BLaER1 treated with 17β-estradiol and CSF1 and Interleukin-3, amounts not matched to agents 10 nM and 100 nM (cell line): ENCODE results near the gene DOCK4.

Experiments
- H3K27ac ChIP-seq, 11 experiments: shearing (Covaris generic); formaldehyde crosslinking; 2 replicates each; pipeline ENCODE4 v1.8.1; 2022
- H3K27me3 ChIP-seq, 11 experiments: shearing (Covaris generic); formaldehyde crosslinking; 2 replicates each; pipeline ENCODE4 v1.8.1; 2022
- H3K36me3 ChIP-seq, 11 experiments: shearing (Covaris generic); formaldehyde crosslinking; 2 replicates each; pipeline ENCODE4 v1.8.1; 2022
- H3K4me1 ChIP-seq, 10 experiments: shearing (Covaris generic); formaldehyde crosslinking; 2 replicates each; pipeline ENCODE4 v1.8.1; 2022
- H3K4me2 ChIP-seq, 11 experiments: shearing (Covaris generic); formaldehyde crosslinking; 2 replicates each; pipeline ENCODE4 v1.8.1; 2022
- H3K4me3 ChIP-seq, 10 experiments: shearing (Covaris generic); formaldehyde crosslinking; 2 replicates each; pipeline ENCODE4 v1.8.1; 2022
- H3K9ac ChIP-seq, 11 experiments: shearing (Covaris generic); formaldehyde crosslinking; 2 replicates each; pipeline ENCODE4 v1.8.1; 2022
- H3K9me3 ChIP-seq, 11 experiments: shearing (Covaris generic); formaldehyde crosslinking; replicated peaks in 1 of 11; 2 replicates each; pipeline ENCODE4 v1.8.1; 2022
- H4K20me1 ChIP-seq, 11 experiments: shearing (Covaris generic); formaldehyde crosslinking; 2 replicates each; pipeline ENCODE4 v1.8.1; 2022
- Cebpa-rat ChIP-seq, 11 experiments: shearing (Covaris generic); IDR thresholded peaks; 2 replicates each; pipeline ENCODE4 v1.8.1; 2022

Gene DOCK4

GRCh38 chr7:111841596-111842205 is 364.5 kb downstream of the DOCK4 start:
- H3K9me3 ChIP-seq = 0 out of 22 replicates have a peak, but pooled peaks cover 0 to 3% (median 0%) of the 10 kb centered on the region in 11 experiments
- no peak overlapping the region for H3K27ac ChIP-seq
- H3K4me2 ChIP-seq = peak overlapping the region in 9 of 11 experiments; percentile 1 to 65 (median 38); a peak in 15 of 22 replicates
- H3K4me3 ChIP-seq = no peak overlapping the region
- H3K4me1 ChIP-seq = peaks cover 0 to 18% (median 12%) of the 10 kb centered on the region in 10 experiments; a peak in 18 of 20 replicates
- peaks cover 0 to 100% (median 12%) of the 10 kb centered on the region in 11 experiments; a peak in 11 of 22 replicates for H3K36me3 ChIP-seq
- no peak for TF ChIP-seq Cebpa-rat (IDR thresholded peaks at IDR 0.05)
- peaks cover 0 to 41% (median 0%) of the 10 kb centered on the region in 11 experiments; a peak in 5 of 22 replicates for H4K20me1 ChIP-seq
- H3K9ac ChIP-seq = no peak overlapping the region
- no peaks in the 10 kb centered on the region for H3K27me3 ChIP-seq

DNA sequence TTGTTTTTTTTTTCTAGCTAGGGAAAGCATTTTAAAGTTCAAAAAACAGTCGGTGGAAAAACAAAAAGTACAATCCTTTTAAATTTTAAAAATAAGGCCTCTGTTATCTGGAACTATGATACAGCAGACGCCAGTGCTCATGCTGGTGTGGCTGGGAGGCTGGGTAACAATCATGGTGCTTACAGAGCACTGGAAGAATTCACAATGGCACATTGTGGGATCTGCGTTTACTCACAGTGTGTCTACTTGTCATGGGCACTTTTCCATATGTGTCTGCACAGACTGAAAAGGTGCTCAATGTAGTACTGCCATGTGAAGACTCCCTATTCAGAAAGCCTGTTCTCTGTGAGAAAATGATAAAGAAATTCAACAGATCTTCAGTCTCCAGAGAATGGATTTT is 365.7 kb downstream of the DOCK4 start:
- H4K20me1 ChIP-seq = peaks cover 0 to 43% (median 0%) of the 10 kb centered on the region in 11 experiments; a peak in 5 of 22 replicates

DNA sequence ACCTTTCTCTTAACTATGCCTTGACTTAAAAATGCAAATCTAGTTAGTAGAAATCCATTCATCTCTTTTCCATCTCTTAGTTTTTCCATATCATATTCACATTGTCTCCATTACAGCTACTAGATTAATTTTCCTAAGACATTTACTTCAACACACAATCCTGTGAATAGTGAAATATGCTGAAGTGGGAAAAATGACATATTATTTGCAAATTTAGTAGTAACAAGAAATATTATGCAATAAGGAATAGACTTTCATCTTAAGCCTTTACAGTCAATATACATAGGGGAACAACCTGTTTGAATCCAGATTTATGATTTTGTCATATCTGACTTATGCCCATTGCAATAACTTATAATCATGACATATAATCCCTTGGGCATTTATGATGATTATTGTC is 366.9 kb downstream of the DOCK4 start:
- Histone ChIP-seq H3K4me3 (no peak overlapping the region), H3K9ac (no peak overlapping the region), H3K36me3 (peaks cover 0 to 100% (median 12%) of the 10 kb centered on the region in 11 experiments; a peak in 10 of 22 replicates), H3K27me3 (no peaks in the 10 kb centered on the region), H3K27ac (no peak overlapping the region), H3K9me3 (0 out of 22 replicates have a peak, but pooled peaks cover 0 to 5% (median 0%) of the 10 kb centered on the region in 11 experiments), H3K4me2 (no peak overlapping the region), H4K20me1 (peaks cover 0 to 45% (median 0%) of the 10 kb centered on the region in 11 experiments; a peak in 5 of 22 replicates), H3K4me1 (peaks cover 0 to 18% (median 12%) of the 10 kb centered on the region in 10 experiments; a peak in 18 of 20 replicates)
- no peak for TF ChIP-seq Cebpa-rat (IDR thresholded peaks at IDR 0.05)

More for the DNA sequence above, 365.7 kb downstream of the DOCK4 start:
- Histone ChIP-seq H3K27me3 (no peaks in the 10 kb centered on the region), H3K4me1 (peaks cover 0 to 18% (median 12%) of the 10 kb centered on the region in 10 experiments; a peak in 18 of 20 replicates), H3K9me3 (0 out of 22 replicates have a peak, but pooled peaks cover 0 to 5% (median 0%) of the 10 kb centered on the region in 11 experiments), H3K36me3 (peaks cover 0 to 100% (median 12%) of the 10 kb centered on the region in 11 experiments; a peak in 10 of 22 replicates), H3K27ac (no peak overlapping the region), H3K4me3 (no peak overlapping the region), H3K9ac (no peak overlapping the region), H3K4me2 (no peak overlapping the region)
- TF ChIP-seq Cebpa-rat (IDR thresholded peaks at IDR 0.05) = no peak

- Histone ChIP-seq H3K4me3 (no peak overlapping the region), H3K9me3 (0 out of 22 replicates have a peak, but pooled peaks cover 0 to 5% (median 0%) of the 10 kb centered on the region in 11 experiments), H3K4me1 (peaks cover 0 to 11% (median 2%) of the 10 kb centered on the region in 10 experiments; a peak in 14 of 20 replicates), H3K27me3 (no peaks in the 10 kb centered on the region), H3K4me2 (no peak overlapping the region), H3K36me3 (peaks cover 0 to 100% (median 9%) of the 10 kb centered on the region in 11 experiments; a peak in 12 of 22 replicates), H3K27ac (no peak overlapping the region), H3K9ac (no peak overlapping the region), H4K20me1 (peaks cover 0 to 26% (median 0%) of the 10 kb centered on the region in 11 experiments; a peak in 3 of 22 replicates)
- no peak for TF ChIP-seq Cebpa-rat (IDR thresholded peaks at IDR 0.05)
Measured at GRCh38 chr7:111836592-111836991, 369.6 kb downstream of the DOCK4 start.

DNA sequence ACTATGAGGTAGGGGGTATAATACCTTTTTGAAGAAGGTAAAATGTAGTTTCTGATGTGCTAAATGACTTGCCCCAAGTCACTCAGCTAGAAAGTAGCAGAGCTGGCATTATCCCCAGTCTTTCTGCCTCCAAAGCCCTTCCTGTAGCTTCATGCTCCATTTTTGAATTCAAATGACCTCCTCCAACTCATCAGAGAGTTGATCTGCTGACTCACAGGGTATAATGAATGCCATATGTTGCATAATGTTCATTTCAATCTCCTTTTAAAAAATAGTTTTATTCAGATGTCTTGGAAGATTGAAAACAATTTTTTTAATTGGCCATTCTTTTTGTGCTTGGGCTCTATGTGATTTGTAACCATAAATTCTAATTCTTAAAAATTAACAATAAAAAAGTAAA is 371.1 kb downstream of the DOCK4 start:
- no peak overlapping the region for H3K4me2 ChIP-seq
- no peak overlapping the region for H3K9ac ChIP-seq

GRCh38 chr7:111834367-111834766 is 371.8 kb downstream of the DOCK4 start:
- no peak for TF ChIP-seq Cebpa-rat (IDR thresholded peaks at IDR 0.05)
- Histone ChIP-seq H3K4me2 (no peak overlapping the region), H3K9ac (no peak overlapping the region), H3K9me3 (0 out of 22 replicates have a peak, but pooled peaks cover 0 to 5% (median 0%) of the 10 kb centered on the region in 11 experiments), H4K20me1 (peaks cover 0 to 18% (median 0%) of the 10 kb centered on the region in 11 experiments; a peak in 2 of 22 replicates), H3K27me3 (no peaks in the 10 kb centered on the region), H3K36me3 (peaks cover 0 to 100% (median 9%) of the 10 kb centered on the region in 11 experiments; a peak in 12 of 22 replicates), H3K4me3 (no peak overlapping the region), H3K4me1 (peaks cover 0 to 7% (median 0%) of the 10 kb centered on the region in 10 experiments; a peak in 5 of 20 replicates), H3K27ac (no peak overlapping the region)

More for the DNA sequence above, 371.1 kb downstream of the DOCK4 start:
- Histone ChIP-seq H3K9me3 (0 out of 22 replicates have a peak, but pooled peaks cover 0 to 5% (median 0%) of the 10 kb centered on the region in 11 experiments), H3K27me3 (no peaks in the 10 kb centered on the region), H3K4me3 (no peak overlapping the region), H3K4me1 (peaks cover 0 to 7% (median 0%) of the 10 kb centered on the region in 10 experiments; a peak in 5 of 20 replicates), H3K36me3 (peaks cover 0 to 100% (median 9%) of the 10 kb centered on the region in 11 experiments; a peak in 12 of 22 replicates), H3K27ac (no peak overlapping the region), H4K20me1 (peaks cover 0 to 21% (median 0%) of the 10 kb centered on the region in 11 experiments; a peak in 2 of 22 replicates)
- TF ChIP-seq Cebpa-rat (IDR thresholded peaks at IDR 0.05) = no peak

GRCh38 chr7:111833466-111833865 is 372.7 kb downstream of the DOCK4 start:
- peaks cover 0 to 100% (median 9%) of the 10 kb centered on the region in 11 experiments; a peak in 12 of 22 replicates for H3K36me3 ChIP-seq
- no peak overlapping the region for H3K4me3 ChIP-seq
- peaks cover 0 to 7% (median 0%) of the 10 kb centered on the region in 10 experiments; a peak in 5 of 20 replicates for H3K4me1 ChIP-seq
- peaks cover 0 to 22% (median 0%) of the 10 kb centered on the region in 11 experiments; a peak in 2 of 22 replicates for H4K20me1 ChIP-seq
- 0 out of 22 replicates have a peak, but pooled peaks cover 0 to 5% (median 0%) of the 10 kb centered on the region in 11 experiments for H3K9me3 ChIP-seq
- no peaks in the 10 kb centered on the region for H3K27me3 ChIP-seq
- TF ChIP-seq Cebpa-rat (IDR thresholded peaks at IDR 0.05) = no peak
- no peak overlapping the region for H3K9ac ChIP-seq
- no peak overlapping the region for H3K4me2 ChIP-seq
- no peak overlapping the region for H3K27ac ChIP-seq

DNA sequence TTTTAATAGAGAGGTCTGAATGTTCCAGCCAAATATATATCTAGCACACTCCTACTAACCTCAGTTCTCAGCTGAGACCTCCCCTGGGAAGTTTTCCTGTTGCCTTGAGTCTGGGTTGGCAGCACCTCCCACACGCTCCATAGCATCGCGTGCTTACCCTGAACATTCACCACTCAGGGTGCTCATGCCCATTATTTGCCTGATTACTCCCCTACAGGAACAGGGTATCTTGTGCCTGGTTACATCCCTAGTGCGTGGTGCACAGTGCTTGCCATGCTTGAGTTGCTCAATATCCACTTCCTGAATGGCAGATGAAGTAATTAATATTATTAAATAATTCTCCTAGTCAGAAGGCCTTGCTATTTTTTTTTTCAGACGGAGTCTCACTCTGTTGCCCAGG is 374.0 kb downstream of the DOCK4 start:
- 0 out of 22 replicates have a peak, but pooled peaks cover 0 to 5% (median 0%) of the 10 kb centered on the region in 11 experiments for H3K9me3 ChIP-seq
- H3K27ac ChIP-seq = no peak overlapping the region
- H3K36me3 ChIP-seq = peaks cover 0 to 100% (median 9%) of the 10 kb centered on the region in 11 experiments; a peak in 12 of 22 replicates
- H3K27me3 ChIP-seq = no peaks in the 10 kb centered on the region
- no peak overlapping the region for H3K9ac ChIP-seq
- peak overlapping the region in 2 of 11 experiments; percentile 18 to 28; a peak in 4 of 22 replicates for H3K4me2 ChIP-seq
- TF ChIP-seq Cebpa-rat (IDR thresholded peaks at IDR 0.05) = no peak
- H4K20me1 ChIP-seq = peaks cover 0 to 32% (median 0%) of the 10 kb centered on the region in 11 experiments; a peak in 2 of 22 replicates
- no peak overlapping the region for H3K4me3 ChIP-seq
- peaks cover 0 to 7% (median 0%) of the 10 kb centered on the region in 10 experiments; a peak in 5 of 20 replicates for H3K4me1 ChIP-seq
